OCI-LY7 (cell line): Measurements from ENCODE around the gene CACNB1. TPM values are rescaled to one million over a fixed set of nuclear protein-coding genes. Genes with fewer than 3 reads are reported as not detected.

ENCODE experiments used
- BruUV-seq: library from RNA; stranded (reverse); fragments of 400-500 nt; replicated peaks from 2 replicates; lab custom pipeline; 2021; lab: Mats Ljungman, UMichigan
- CTCF ChIA-PET: fragments of 300-600 bp; sonication (Branson Sonifier 250); formaldehyde crosslinking; loops from one replicate; lab custom pipeline; 2022; ENCODE audit warnings: antibody characterized with exemption; ENCODE audit not compliant: unreplicated experiment; lab: Charles Lee
- POLR2A ChIA-PET: fragments of 300-600 bp; sonication (Branson Sonifier 250); formaldehyde crosslinking; loops from one replicate; lab custom pipeline; 2022; ENCODE audit warnings: antibody characterized with exemption; lab: Charles Lee
- DNase-seq: peaks from one replicate; pipeline ENCODE4 v3.0.0-alpha.2; 2015; ENCODE audit warnings: low spot score
- H2AFZ ChIP-seq: fragments of 200-600 bp; sonication (generic), shearing (Covaris generic); 2 replicates; pipeline ENCODE4 v1.6.1; 2014; ENCODE audit warnings: mild to moderate bottlenecking, antibody characterized with exemption, low read length, moderate library complexity
- H3K27ac ChIP-seq: fragments of 200-600 bp; sonication (generic); 2 replicates; pipeline ENCODE4 v1.5.1; 2014; ENCODE audit warnings: mixed run types, low read depth, mild to moderate bottlenecking, moderate library complexity, low read length, inconsistent platforms; ENCODE audit not compliant: poor library complexity, severe bottlenecking
- H3K36me3 ChIP-seq: fragments of 200-600 bp; sonication (generic); 2 replicates; pipeline ENCODE4 v1.6.1; 2014; ENCODE audit warnings: mild to moderate bottlenecking, antibody characterized with exemption, low read length, moderate library complexity, mixed read lengths; ENCODE audit not compliant: insufficient read depth
- H3K4me1 ChIP-seq: fragments of 200-600 bp; sonication (generic); 2 replicates; pipeline ENCODE4 v1.5.1; 2014; ENCODE audit warnings: mild to moderate bottlenecking, low read length; ENCODE audit not compliant: insufficient read depth, poor library complexity, severe bottlenecking
- H3K4me2 ChIP-seq: fragments of 200-600 bp; sonication (generic); 2 replicates; pipeline ENCODE4 v1.6.1; 2014; ENCODE audit warnings: mild to moderate bottlenecking, low read length
- H3K4me3 ChIP-seq: fragments of 200-600 bp; sonication (generic); 2 replicates; pipeline ENCODE4 v1.5.1; 2014; ENCODE audit warnings: mild to moderate bottlenecking, low read depth, low read length; ENCODE audit not compliant: poor library complexity, severe bottlenecking
- H3K79me2 ChIP-seq: fragments of 200-600 bp; sonication (generic); 2 replicates; pipeline ENCODE4 v1.6.1; 2016; ENCODE audit warnings: low read depth, mild to moderate bottlenecking, low read length, moderate library complexity, mixed read lengths; ENCODE audit not compliant: insufficient read depth
- H3K9me2 ChIP-seq: fragments of 200-600 bp; sonication (generic); 2 replicates; pipeline ENCODE4 v1.6.1; 2016; ENCODE audit warnings: mild to moderate bottlenecking, low read length, mixed read lengths; ENCODE audit not compliant: insufficient read depth
- H3K9me3 ChIP-seq: fragments of 200-600 bp; sonication (generic); 2 replicates; pipeline ENCODE4 v1.6.1; 2014; ENCODE audit warnings: mild to moderate bottlenecking, mixed run types, low read length, mixed read lengths
- H4K20me1 ChIP-seq: fragments of 200-600 bp; sonication (generic); 2 replicates; pipeline ENCODE4 v1.6.1; 2014; ENCODE audit warnings: mild to moderate bottlenecking, antibody characterized with exemption, low read length, moderate library complexity, mixed read lengths; ENCODE audit not compliant: insufficient read depth
- CTCF ChIP-seq: fragments of 200-600 bp; sonication (generic); conservative IDR thresholded peaks from 2 replicates; pipeline ENCODE4 v1.5.1; 2014; ENCODE audit warnings: mild to moderate bottlenecking, antibody characterized with exemption, low read length, moderate library complexity, mixed read lengths
- EZH2phosphoT487 ChIP-seq: fragments of 200-600 bp; sonication (generic); IDR thresholded peaks from 2 replicates; pipeline ENCODE4 v1.6.1; 2018; ENCODE audit warnings: low read depth, borderline replicate concordance, mild to moderate bottlenecking, mixed run types, antibody characterized with exemption, low read length, moderate library complexity, mixed read lengths
- intact Hi-C: fragments of 100-400 bp; cut with micrococcal nuclease; formaldehyde crosslinking; loops from one replicate; pipeline ENCODE4 v1.10.0; 2022; ENCODE audit not compliant: unreplicated experiment
- total RNA-seq, 2 experiments: library from RNA; depleted of rRNA in 1 of 2; stranded (reverse); fragments of >200 nt in 1 of 2; shearing (Covaris generic) in 1 of 2; gene quantifications; 2 replicates each; pipeline ENCODE4 v1.2.3, GENCODE V29; 2014 to 2022

The CACNB1 gene
- total RNA-seq, 2 experiments from 2014 or later, result 23.7 to 30.9 TPM

GRCh38 chr17:39164675-39165143 lies 32.8 kb downstream of the CACNB1 start:
- no peaks in the 10 kb centered on the region for H3K9me2 ChIP-seq
- peak overlapping the region; percentile 17 for H3K27ac ChIP-seq
- POLR2A ChIA-PET, result interaction anchor here (0.5 to 1.2 kb wide), 5 partner anchors 9 to 301 kb away, joined by 3 to 6 read pairs (median 4); no protein-coding TSS in a partner anchor
- H3K4me1 ChIP-seq, result peaks cover 51% of the 10 kb centered on the region
- no peaks in the 10 kb centered on the region for H3K36me3 ChIP-seq
- peaks cover 3% of the 10 kb centered on the region; the same call in 1 of the 2 replicates for H3K9me3 ChIP-seq
- intact Hi-C loops, result no loop called here
- peak; percentile 85 for DNase-seq
- TF ChIP-seq CTCF, result peak; percentile 93
- TF ChIP-seq EZH2phosphoT487, result no peak
- peak overlapping the region; percentile 77 for H3K4me2 ChIP-seq
- H3K79me2 ChIP-seq, result no peaks in the 10 kb centered on the region
- peak overlapping the region; percentile 69 for H2AFZ ChIP-seq
- no peaks in the 10 kb centered on the region for H4K20me1 ChIP-seq
- peak overlapping the region; percentile 62 for H3K4me3 ChIP-seq
- BruUV-seq, result no TSS peak
- CTCF ChIA-PET, result interaction anchor here (0.7 to 1.8 kb wide), 4 partner anchors 8 to 12 kb away, joined by 3 to 22 read pairs (median 3); no protein-coding TSS in a partner anchor

GRCh38 chr17:39161962-39162361 lies 35.5 kb downstream of the CACNB1 start:
- peak; percentile 40 for DNase-seq
- no peak overlapping the region for H3K4me3 ChIP-seq
- no peaks in the 10 kb centered on the region for H3K36me3 ChIP-seq
- POLR2A ChIA-PET, result interaction anchor here (0.5 kb wide), 1 partner anchor 34 kb away, joined by 4 read pairs; no protein-coding TSS in a partner anchor
- BruUV-seq, result no TSS peak
- no peaks in the 10 kb centered on the region for H4K20me1 ChIP-seq
- H3K4me1 ChIP-seq, result peaks cover 30% of the 10 kb centered on the region
- no peaks in the 10 kb centered on the region for H3K79me2 ChIP-seq
- no peak overlapping the region for H3K4me2 ChIP-seq
- no peaks in the 10 kb centered on the region for H3K9me2 ChIP-seq
- no peak overlapping the region for H2AFZ ChIP-seq
- TF ChIP-seq EZH2phosphoT487 (no peak), CTCF (no peak)
- CTCF ChIA-PET, result no interaction called here
- H3K27ac ChIP-seq, result no peak overlapping the region
- intact Hi-C loops, result no loop called here
- H3K9me3 ChIP-seq, result no peaks in the 10 kb centered on the region

- no peak for TF ChIP-seq EZH2phosphoT487
- POLR2A ChIA-PET, result no interaction called here
- no peaks in the 10 kb centered on the region for H3K36me3 ChIP-seq
- no peaks in the 10 kb centered on the region for H4K20me1 ChIP-seq
- H3K4me3 ChIP-seq, result no peak overlapping the region
- CTCF ChIA-PET, result no interaction called here
- no peak for DNase-seq
- BruUV-seq, result no TSS peak
- no peak overlapping the region for H3K27ac ChIP-seq
- H3K9me2 ChIP-seq, result no peaks in the 10 kb centered on the region
- intact Hi-C loops, result loop anchor here (10.0 kb wide), 1 partner anchor 64 kb away; no protein-coding TSS in a partner anchor
- no peak overlapping the region for H2AFZ ChIP-seq
- no peaks in the 10 kb centered on the region for H3K79me2 ChIP-seq
- H3K9me3 ChIP-seq, result no peaks in the 10 kb centered on the region
- no peak overlapping the region for H3K4me2 ChIP-seq
- peaks cover 5% of the 10 kb centered on the region for H3K4me1 ChIP-seq
Observed at GRCh38 chr17:39158623-39159022, 38.8 kb downstream of the CACNB1 start.
